Neural crest cell (in vitro differentiated cells): ENCODE results near the gene OGN. TPM values are rescaled to one million over a fixed set of nuclear protein-coding genes. Genes with fewer than 3 reads are reported as not detected.

Experiments used
- DNase-seq: peaks from one replicate; pipeline ENCODE4 v3.0.0; 2021; ENCODE audit warnings: low read depth, mixed read lengths, low spot score
- H3K27ac Mint-ChIP-seq: one replicate; pipeline ENCODE4 v1.8.0; 2021; ENCODE audit warnings: mild to moderate bottlenecking, mixed read lengths; ENCODE audit not compliant: unreplicated experiment
- H3K27me3 Mint-ChIP-seq: 2 replicates; pipeline ENCODE4 v1.8.0; 2021; ENCODE audit warnings: low read depth, mild to moderate bottlenecking, mixed read lengths
- H3K36me3 Mint-ChIP-seq: 2 replicates; pipeline ENCODE4 v1.8.0; 2021; ENCODE audit warnings: low read depth, mild to moderate bottlenecking, mixed read lengths
- H3K4me1 Mint-ChIP-seq: 2 replicates; pipeline ENCODE4 v1.8.0; 2021; ENCODE audit warnings: mixed read lengths
- H3K4me3 Mint-ChIP-seq: one replicate; pipeline ENCODE4 v1.8.0; 2021; ENCODE audit warnings: mild to moderate bottlenecking, mixed read lengths
- H3K9me3 Mint-ChIP-seq: 2 replicates; pipeline ENCODE4 v1.8.0; 2021; ENCODE audit warnings: mixed read lengths
- total RNA-seq: library from RNA; stranded (reverse); gene quantifications from 2 replicates; pipeline ENCODE4 v1.2.1, GENCODE V29; 2021
- TF ChIP-seq, protein P1 (sequence below): fragments of 200-600 bp; sonication (generic); conservative IDR thresholded peaks from 2 replicates; pipeline ENCODE4 v1.5.0; 2021; ENCODE audit warnings: antibody characterized with exemption, mild to moderate bottlenecking

The OGN gene
- total RNA-seq, 1 donor from 2014 or later = not detected

- TF ChIP-seq, protein P1, sequence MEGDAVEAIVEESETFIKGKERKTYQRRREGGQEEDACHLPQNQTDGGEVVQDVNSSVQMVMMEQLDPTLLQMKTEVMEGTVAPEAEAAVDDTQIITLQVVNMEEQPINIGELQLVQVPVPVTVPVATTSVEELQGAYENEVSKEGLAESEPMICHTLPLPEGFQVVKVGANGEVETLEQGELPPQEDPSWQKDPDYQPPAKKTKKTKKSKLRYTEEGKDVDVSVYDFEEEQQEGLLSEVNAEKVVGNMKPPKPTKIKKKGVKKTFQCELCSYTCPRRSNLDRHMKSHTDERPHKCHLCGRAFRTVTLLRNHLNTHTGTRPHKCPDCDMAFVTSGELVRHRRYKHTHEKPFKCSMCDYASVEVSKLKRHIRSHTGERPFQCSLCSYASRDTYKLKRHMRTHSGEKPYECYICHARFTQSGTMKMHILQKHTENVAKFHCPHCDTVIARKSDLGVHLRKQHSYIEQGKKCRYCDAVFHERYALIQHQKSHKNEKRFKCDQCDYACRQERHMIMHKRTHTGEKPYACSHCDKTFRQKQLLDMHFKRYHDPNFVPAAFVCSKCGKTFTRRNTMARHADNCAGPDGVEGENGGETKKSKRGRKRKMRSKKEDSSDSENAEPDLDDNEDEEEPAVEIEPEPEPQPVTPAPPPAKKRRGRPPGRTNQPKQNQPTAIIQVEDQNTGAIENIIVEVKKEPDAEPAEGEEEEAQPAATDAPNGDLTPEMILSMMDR = no peak
- H3K9me3 Mint-ChIP-seq = no peaks in the 10 kb centered on the region
- H3K4me3 Mint-ChIP-seq = no peak overlapping the region
- no peaks in the 10 kb centered on the region for H3K4me1 Mint-ChIP-seq
- DNase-seq = no peak
- H3K27me3 Mint-ChIP-seq = no peaks in the 10 kb centered on the region
- H3K27ac Mint-ChIP-seq = no peak overlapping the region
- H3K36me3 Mint-ChIP-seq = peaks cover 6% of the 10 kb centered on the region
These were observed 58.8 kb downstream of the OGN start for GRCh38 chr9:92345582-92345981.

- no peak overlapping the region for H3K4me3 Mint-ChIP-seq
- H3K4me1 Mint-ChIP-seq = no peaks in the 10 kb centered on the region
- no peaks in the 10 kb centered on the region for H3K27me3 Mint-ChIP-seq
- DNase-seq = no peak
- TF ChIP-seq, protein P1 = no peak
- no peak overlapping the region for H3K27ac Mint-ChIP-seq
- H3K36me3 Mint-ChIP-seq = peaks cover 8% of the 10 kb centered on the region
- H3K9me3 Mint-ChIP-seq = no peaks in the 10 kb centered on the region
These were observed 61.4 kb downstream of the OGN start for GRCh38 chr9:92342825-92343488.

DNA sequence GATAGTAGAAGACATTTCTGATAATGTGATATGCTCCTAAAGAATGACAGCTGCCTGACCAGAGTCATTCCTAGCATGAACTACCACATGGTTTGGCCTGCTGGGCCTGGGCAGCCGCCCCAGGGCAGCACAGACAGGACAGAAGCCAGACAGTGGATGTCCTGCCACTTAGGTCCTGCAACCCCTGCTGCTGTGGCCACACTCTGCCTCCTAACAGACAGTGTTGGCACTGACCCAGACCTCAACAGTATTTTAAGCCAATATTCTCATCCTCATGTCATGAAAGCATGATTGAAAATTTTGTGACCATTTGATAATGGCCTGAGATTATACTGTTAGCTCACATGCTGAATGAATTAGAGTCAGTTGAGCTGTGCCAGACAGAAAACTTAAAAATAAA lies 62.8 kb downstream of the OGN start:
- Mint-ChIP-seq H3K27ac (no peak overlapping the region), H3K9me3 (no peaks in the 10 kb centered on the region), H3K4me3 (no peak overlapping the region), H3K4me1 (no peaks in the 10 kb centered on the region), H3K27me3 (no peaks in the 10 kb centered on the region), H3K36me3 (peaks cover 7% of the 10 kb centered on the region)
- DNase-seq = no peak
- TF ChIP-seq, protein P1 = no peak

DNA sequence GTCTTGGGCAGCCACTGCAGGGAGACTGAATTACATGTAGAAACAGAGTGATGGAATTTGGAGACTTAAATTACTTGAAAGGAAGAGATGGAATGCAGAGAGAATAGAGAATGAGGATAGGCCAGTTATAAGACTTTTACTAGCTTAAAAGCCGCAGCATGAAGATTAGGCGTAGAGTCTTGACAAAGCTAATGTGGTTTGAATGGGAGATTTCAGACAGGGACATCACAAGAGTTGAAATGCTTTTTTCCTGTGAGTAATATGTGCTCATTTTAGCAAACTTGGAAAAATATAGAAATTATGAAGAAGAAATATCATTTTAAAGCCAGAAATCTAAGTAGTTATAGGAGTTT lies 71.1 kb downstream of the OGN start:
- TF ChIP-seq, protein P1 = no peak
- no peaks in the 10 kb centered on the region for H3K9me3 Mint-ChIP-seq
- H3K4me1 Mint-ChIP-seq = no peaks in the 10 kb centered on the region
- H3K27ac Mint-ChIP-seq = no peak overlapping the region
- H3K4me3 Mint-ChIP-seq = no peak overlapping the region
- H3K36me3 Mint-ChIP-seq = no peaks in the 10 kb centered on the region
- no peak for DNase-seq
- H3K27me3 Mint-ChIP-seq = no peaks in the 10 kb centered on the region

Other genes starting within 250 kb of the OGN start
- gene IARS1, start 110.9 kb downstream of the OGN start, total RNA-seq = 169 and 170 TPM in 2 replicates
- gene NOL8, start 79.2 kb downstream of the OGN start, total RNA-seq = 38.6 and 40.1 TPM in 2 replicates
- gene CENPP, start 78.6 kb downstream of the OGN start, total RNA-seq = 15.7 and 17.9 TPM in 2 replicates
- gene OMD, start 19.9 kb upstream of the OGN start, total RNA-seq = not detected in 2 replicates
- not detected in 2 replicates for gene ASPN, start 77.9 kb upstream of the OGN start, total RNA-seq
- not detected in 2 replicates for gene ECM2, start 131.4 kb upstream of the OGN start, total RNA-seq